OCI-LY7 (cell line): Measurements from ENCODE around the gene NCKAP5. TPM values are rescaled to one million over a fixed set of nuclear protein-coding genes. Genes with fewer than 3 reads are reported as not detected.

ENCODE experiments used
- BruUV-seq: library from RNA; stranded (reverse); fragments of 400-500 nt; replicated peaks from 2 replicates; lab custom pipeline; 2021; lab: Mats Ljungman, UMichigan
- CTCF ChIA-PET: fragments of 300-600 bp; sonication (Branson Sonifier 250); formaldehyde crosslinking; loops from one replicate; lab custom pipeline; 2022; ENCODE audit warnings: antibody characterized with exemption; ENCODE audit not compliant: unreplicated experiment; lab: Charles Lee
- POLR2A ChIA-PET: fragments of 300-600 bp; sonication (Branson Sonifier 250); formaldehyde crosslinking; loops from one replicate; lab custom pipeline; 2022; ENCODE audit warnings: antibody characterized with exemption; lab: Charles Lee
- DNase-seq: peaks from one replicate; pipeline ENCODE4 v3.0.0-alpha.2; 2015; ENCODE audit warnings: low spot score
- H2AFZ ChIP-seq: fragments of 200-600 bp; sonication (generic), shearing (Covaris generic); 2 replicates; pipeline ENCODE4 v1.6.1; 2014; ENCODE audit warnings: mild to moderate bottlenecking, antibody characterized with exemption, low read length, moderate library complexity
- H3K27ac ChIP-seq: fragments of 200-600 bp; sonication (generic); 2 replicates; pipeline ENCODE4 v1.5.1; 2014; ENCODE audit warnings: mixed run types, low read depth, mild to moderate bottlenecking, moderate library complexity, low read length, inconsistent platforms; ENCODE audit not compliant: poor library complexity, severe bottlenecking
- H3K36me3 ChIP-seq: fragments of 200-600 bp; sonication (generic); 2 replicates; pipeline ENCODE4 v1.6.1; 2014; ENCODE audit warnings: mild to moderate bottlenecking, antibody characterized with exemption, low read length, moderate library complexity, mixed read lengths; ENCODE audit not compliant: insufficient read depth
- H3K4me1 ChIP-seq: fragments of 200-600 bp; sonication (generic); 2 replicates; pipeline ENCODE4 v1.5.1; 2014; ENCODE audit warnings: mild to moderate bottlenecking, low read length; ENCODE audit not compliant: insufficient read depth, poor library complexity, severe bottlenecking
- H3K4me2 ChIP-seq: fragments of 200-600 bp; sonication (generic); 2 replicates; pipeline ENCODE4 v1.6.1; 2014; ENCODE audit warnings: mild to moderate bottlenecking, low read length
- H3K4me3 ChIP-seq: fragments of 200-600 bp; sonication (generic); 2 replicates; pipeline ENCODE4 v1.5.1; 2014; ENCODE audit warnings: mild to moderate bottlenecking, low read depth, low read length; ENCODE audit not compliant: poor library complexity, severe bottlenecking
- H3K79me2 ChIP-seq: fragments of 200-600 bp; sonication (generic); 2 replicates; pipeline ENCODE4 v1.6.1; 2016; ENCODE audit warnings: low read depth, mild to moderate bottlenecking, low read length, moderate library complexity, mixed read lengths; ENCODE audit not compliant: insufficient read depth
- H3K9me2 ChIP-seq: fragments of 200-600 bp; sonication (generic); 2 replicates; pipeline ENCODE4 v1.6.1; 2016; ENCODE audit warnings: mild to moderate bottlenecking, low read length, mixed read lengths; ENCODE audit not compliant: insufficient read depth
- H3K9me3 ChIP-seq: fragments of 200-600 bp; sonication (generic); 2 replicates; pipeline ENCODE4 v1.6.1; 2014; ENCODE audit warnings: mild to moderate bottlenecking, mixed run types, low read length, mixed read lengths
- H4K20me1 ChIP-seq: fragments of 200-600 bp; sonication (generic); 2 replicates; pipeline ENCODE4 v1.6.1; 2014; ENCODE audit warnings: mild to moderate bottlenecking, antibody characterized with exemption, low read length, moderate library complexity, mixed read lengths; ENCODE audit not compliant: insufficient read depth
- CTCF ChIP-seq: fragments of 200-600 bp; sonication (generic); conservative IDR thresholded peaks from 2 replicates; pipeline ENCODE4 v1.5.1; 2014; ENCODE audit warnings: mild to moderate bottlenecking, antibody characterized with exemption, low read length, moderate library complexity, mixed read lengths
- EZH2phosphoT487 ChIP-seq: fragments of 200-600 bp; sonication (generic); IDR thresholded peaks from 2 replicates; pipeline ENCODE4 v1.6.1; 2018; ENCODE audit warnings: low read depth, borderline replicate concordance, mild to moderate bottlenecking, mixed run types, antibody characterized with exemption, low read length, moderate library complexity, mixed read lengths
- intact Hi-C: fragments of 100-400 bp; cut with micrococcal nuclease; formaldehyde crosslinking; loops from one replicate; pipeline ENCODE4 v1.10.0; 2022; ENCODE audit not compliant: unreplicated experiment
- total RNA-seq, 2 experiments: library from RNA; depleted of rRNA in 1 of 2; stranded (reverse); fragments of >200 nt in 1 of 2; shearing (Covaris generic) in 1 of 2; gene quantifications; 2 replicates each; pipeline ENCODE4 v1.2.3, GENCODE V29; 2014 to 2022

The NCKAP5 gene
- total RNA-seq, 2 experiments from 2014 or later: not detected

- no peak overlapping the region for H3K27ac ChIP-seq
- TF ChIP-seq CTCF (no peak), EZH2phosphoT487 (no peak)
- H3K9me3 ChIP-seq: no peaks in the 10 kb centered on the region
- intact Hi-C loops: no loop called here
- H4K20me1 ChIP-seq: no peaks in the 10 kb centered on the region
- no peak overlapping the region for H3K4me3 ChIP-seq
- no peaks in the 10 kb centered on the region for H3K4me1 ChIP-seq
- no peaks in the 10 kb centered on the region for H3K9me2 ChIP-seq
- no TSS peak for BruUV-seq
- ChIA-PET POLR2A (no interaction called here), CTCF (no interaction called here)
- no peak overlapping the region for H2AFZ ChIP-seq
- no peaks in the 10 kb centered on the region for H3K79me2 ChIP-seq
- DNase-seq: no peak
- no peaks in the 10 kb centered on the region for H3K36me3 ChIP-seq
- no peak overlapping the region for H3K4me2 ChIP-seq
These were observed 443.8 kb downstream of the NCKAP5 start for GRCh38 chr2:133124446-133124845.

- H4K20me1 ChIP-seq: no peaks in the 10 kb centered on the region
- ChIA-PET POLR2A (no interaction called here), CTCF (no interaction called here)
- H3K4me3 ChIP-seq: no peak overlapping the region
- H3K36me3 ChIP-seq: no peaks in the 10 kb centered on the region
- no peak overlapping the region for H3K4me2 ChIP-seq
- H3K79me2 ChIP-seq: no peaks in the 10 kb centered on the region
- no peaks in the 10 kb centered on the region for H3K4me1 ChIP-seq
- no TSS peak for BruUV-seq
- intact Hi-C loops: no loop called here
- no peak for DNase-seq
- no peak overlapping the region for H3K27ac ChIP-seq
- no peak overlapping the region for H2AFZ ChIP-seq
- no peaks in the 10 kb centered on the region for H3K9me2 ChIP-seq
- TF ChIP-seq CTCF (no peak), EZH2phosphoT487 (no peak)
- no peaks in the 10 kb centered on the region for H3K9me3 ChIP-seq
These were observed 444.4 kb downstream of the NCKAP5 start for GRCh38 chr2:133123904-133124303.

GRCh38 chr2:133123393-133123792 lies 444.9 kb downstream of the NCKAP5 start:
- Histone ChIP-seq H2AFZ (no peak overlapping the region), H3K79me2 (no peaks in the 10 kb centered on the region), H4K20me1 (no peaks in the 10 kb centered on the region), H3K36me3 (no peaks in the 10 kb centered on the region), H3K9me2 (no peaks in the 10 kb centered on the region), H3K9me3 (no peaks in the 10 kb centered on the region), H3K4me2 (no peak overlapping the region), H3K27ac (no peak overlapping the region), H3K4me1 (no peaks in the 10 kb centered on the region), H3K4me3 (no peak overlapping the region)
- TF ChIP-seq EZH2phosphoT487 (no peak), CTCF (no peak)
- ChIA-PET CTCF (no interaction called here), POLR2A (no interaction called here)
- no TSS peak for BruUV-seq
- DNase-seq: no peak
- intact Hi-C loops: no loop called here
